Smooth muscle cell (in vitro differentiated cells): ENCODE results near the gene TCOF1. TPM values are rescaled to one million over a fixed set of nuclear protein-coding genes. Genes with fewer than 3 reads are reported as not detected.

ENCODE experiments used
- DNase-seq: peaks from one replicate; lab custom pipeline; 2025; ENCODE audit not compliant: unreplicated experiment; lab: John Stamatoyannopoulos, UW
- H2AFZ ChIP-seq: fragments of 200-600 bp; sonication (generic); 2 replicates; pipeline ENCODE4 v1.6.0; 2016; ENCODE audit warnings: antibody characterized with exemption, low read depth, mild to moderate bottlenecking
- H3F3A ChIP-seq: fragments of 200-600 bp; sonication (generic); 2 replicates; pipeline ENCODE4 v1.6.0; 2017; ENCODE audit warnings: antibody characterized with exemption, low read depth
- H3K27ac ChIP-seq: fragments of 200-600 bp; sonication (generic); 2 replicates; pipeline ENCODE4 v1.5.1; 2016; ENCODE audit warnings: low read depth, mild to moderate bottlenecking
- H3K27me3 ChIP-seq: fragments of 200-600 bp; sonication (generic); 2 replicates; pipeline ENCODE4 v1.6.1; 2016; ENCODE audit warnings: low read depth, mild to moderate bottlenecking
- H3K36me3 ChIP-seq: fragments of 200-600 bp; sonication (generic); 2 replicates; pipeline ENCODE4 v1.5.1; 2016; ENCODE audit warnings: low read depth
- H3K4me1 ChIP-seq: fragments of 200-600 bp; sonication (generic); 2 replicates; pipeline ENCODE4 v1.5.1; 2016; ENCODE audit warnings: low read depth
- H3K4me2 ChIP-seq: fragments of 200-600 bp; sonication (generic); 2 replicates; pipeline ENCODE4 v1.6.0; 2016; ENCODE audit warnings: mild to moderate bottlenecking
- H3K4me3 ChIP-seq: fragments of 200-600 bp; sonication (generic); 2 replicates; pipeline ENCODE4 v1.5.1; 2016; ENCODE audit warnings: mild to moderate bottlenecking
- H3K79me2 ChIP-seq: fragments of 200-600 bp; sonication (generic); 2 replicates; pipeline ENCODE4 v1.6.0; 2016; ENCODE audit warnings: low read depth, mild to moderate bottlenecking
- H3K9ac ChIP-seq: fragments of 200-600 bp; sonication (generic); 2 replicates; pipeline ENCODE4 v1.6.0; 2016; ENCODE audit warnings: low read depth
- H3K9me3 ChIP-seq: fragments of 200-600 bp; sonication (generic); replicated peaks from 2 replicates; pipeline ENCODE4 v1.5.1; 2016; ENCODE audit warnings: low read depth
- H4K20me1 ChIP-seq: fragments of 200-600 bp; sonication (generic); 2 replicates; pipeline ENCODE4 v1.6.0; 2016; ENCODE audit warnings: low read depth
- WGBS: methylation state at CpG from one replicate; pipeline ENCODE4 v1.1.7; 2016; ENCODE audit warnings: low lambda C conversion rate; 5-methylcytosine and 5-hydroxymethylcytosine counted together
- polyA plus RNA-seq: library from polyadenylated mRNA; unstranded; fragments of >200 nt; fragmentation: Nextera tagmentation; extraction: Ambion mirVana; gene quantifications from 2 replicates; pipeline ENCODE4 v1.2.1, GENCODE V29; 2016
- total RNA-seq: library from RNA; depleted of rRNA; stranded (reverse); fragments of >200 nt; gene quantifications from 2 replicates; pipeline ENCODE4 v1.2.3, GENCODE V29; 2014
- TF ChIP-seq, protein P1 (sequence below): fragments of 200-600 bp; sonication (generic); IDR thresholded peaks from 2 replicates; pipeline ENCODE4 v1.5.1; 2017; ENCODE audit warnings: borderline replicate concordance, mild to moderate bottlenecking, antibody characterized with exemption; ENCODE audit not compliant: insufficient read depth, poor library complexity, severe bottlenecking

The TCOF1 gene
- total and polyA plus RNA-seq, 2 experiments from 2014 or later: 16.0 to 25.9 TPM

GRCh38 chr5:150313921-150314716 lies 43.4 kb upstream of the TCOF1 start:
- Histone ChIP-seq H3K9ac (no peak overlapping the region), H3K4me3 (no peak overlapping the region), H3F3A (peaks cover 26% of the 10 kb centered on the region), H4K20me1 (no peaks in the 10 kb centered on the region), H3K27ac (no peak overlapping the region), H3K79me2 (no peaks in the 10 kb centered on the region), H3K4me2 (no peak overlapping the region), H3K36me3 (no peaks in the 10 kb centered on the region), H3K9me3 (no peaks in the 10 kb centered on the region), H2AFZ (no peak overlapping the region), H3K4me1 (peaks cover 22% of the 10 kb centered on the region), H3K27me3 (no peaks in the 10 kb centered on the region)
- WGBS: 93% methylated on average over 6 of the region's 6 CpGs
- TF ChIP-seq, protein P1, sequence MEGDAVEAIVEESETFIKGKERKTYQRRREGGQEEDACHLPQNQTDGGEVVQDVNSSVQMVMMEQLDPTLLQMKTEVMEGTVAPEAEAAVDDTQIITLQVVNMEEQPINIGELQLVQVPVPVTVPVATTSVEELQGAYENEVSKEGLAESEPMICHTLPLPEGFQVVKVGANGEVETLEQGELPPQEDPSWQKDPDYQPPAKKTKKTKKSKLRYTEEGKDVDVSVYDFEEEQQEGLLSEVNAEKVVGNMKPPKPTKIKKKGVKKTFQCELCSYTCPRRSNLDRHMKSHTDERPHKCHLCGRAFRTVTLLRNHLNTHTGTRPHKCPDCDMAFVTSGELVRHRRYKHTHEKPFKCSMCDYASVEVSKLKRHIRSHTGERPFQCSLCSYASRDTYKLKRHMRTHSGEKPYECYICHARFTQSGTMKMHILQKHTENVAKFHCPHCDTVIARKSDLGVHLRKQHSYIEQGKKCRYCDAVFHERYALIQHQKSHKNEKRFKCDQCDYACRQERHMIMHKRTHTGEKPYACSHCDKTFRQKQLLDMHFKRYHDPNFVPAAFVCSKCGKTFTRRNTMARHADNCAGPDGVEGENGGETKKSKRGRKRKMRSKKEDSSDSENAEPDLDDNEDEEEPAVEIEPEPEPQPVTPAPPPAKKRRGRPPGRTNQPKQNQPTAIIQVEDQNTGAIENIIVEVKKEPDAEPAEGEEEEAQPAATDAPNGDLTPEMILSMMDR: no peak
- DNase-seq: no peak

GRCh38 chr5:150315245-150315644 lies 42.3 kb upstream of the TCOF1 start:
- Histone ChIP-seq H3K9ac (no peak overlapping the region), H3K9me3 (no peaks in the 10 kb centered on the region), H3K4me1 (peaks cover 27% of the 10 kb centered on the region), H2AFZ (no peak overlapping the region), H3K36me3 (no peaks in the 10 kb centered on the region), H3F3A (peaks cover 34% of the 10 kb centered on the region), H3K79me2 (no peaks in the 10 kb centered on the region), H3K27me3 (no peaks in the 10 kb centered on the region), H4K20me1 (no peaks in the 10 kb centered on the region), H3K4me3 (no peak overlapping the region), H3K27ac (no peak overlapping the region), H3K4me2 (no peak overlapping the region)
- TF ChIP-seq, protein P1: no peak
- WGBS: 95% methylated on average over 4 of the region's 4 CpGs
- DNase-seq: no peak

DNA sequence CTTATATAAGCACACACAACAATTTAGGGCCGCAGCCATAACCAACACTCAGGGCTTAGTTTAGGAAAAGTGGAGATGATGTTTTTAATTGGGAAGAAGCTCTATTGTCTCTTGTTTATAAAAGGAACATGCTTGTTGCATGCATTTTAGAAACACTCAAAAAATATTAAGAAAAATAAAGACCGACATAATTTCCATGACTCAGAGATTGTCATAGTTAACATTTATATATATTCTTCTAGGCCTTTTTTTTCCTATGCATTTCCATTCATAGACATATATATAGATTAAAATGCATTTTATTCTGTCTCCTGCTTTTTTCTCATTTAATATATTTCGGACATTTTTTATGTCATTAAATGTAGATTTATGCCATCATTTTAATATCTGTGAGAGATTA lies 41.2 kb upstream of the TCOF1 start:
- Histone ChIP-seq H4K20me1 (no peaks in the 10 kb centered on the region), H3K27me3 (no peaks in the 10 kb centered on the region), H3K36me3 (no peaks in the 10 kb centered on the region), H3K4me1 (peaks cover 31% of the 10 kb centered on the region), H3K9ac (peak overlapping the region; percentile 68), H3F3A (peaks cover 35% of the 10 kb centered on the region), H3K27ac (peak overlapping the region; percentile 98), H2AFZ (no peak overlapping the region), H3K4me3 (no peak overlapping the region), H3K9me3 (no peaks in the 10 kb centered on the region), H3K4me2 (no peak overlapping the region), H3K79me2 (no peaks in the 10 kb centered on the region)
- 74% methylated on average over 3 of the region's 3 CpGs for WGBS
- DNase-seq: no peak
- TF ChIP-seq, protein P1: no peak
